Measurements from ENCODE around the gene PRAME.

GRCh38 chr22:22548910-22549309 lies 10.2 kb downstream of the PRAME start:
- TF ChIP-seq POLR2A (IDR thresholded peaks at IDR 0.05) (no peak), CTCF (IDR thresholded peaks at IDR 0.05) (no peak)

Measured in breast epithelium (tissue), 3 donors.